ENCODE data around the gene BCL6.

DNA sequence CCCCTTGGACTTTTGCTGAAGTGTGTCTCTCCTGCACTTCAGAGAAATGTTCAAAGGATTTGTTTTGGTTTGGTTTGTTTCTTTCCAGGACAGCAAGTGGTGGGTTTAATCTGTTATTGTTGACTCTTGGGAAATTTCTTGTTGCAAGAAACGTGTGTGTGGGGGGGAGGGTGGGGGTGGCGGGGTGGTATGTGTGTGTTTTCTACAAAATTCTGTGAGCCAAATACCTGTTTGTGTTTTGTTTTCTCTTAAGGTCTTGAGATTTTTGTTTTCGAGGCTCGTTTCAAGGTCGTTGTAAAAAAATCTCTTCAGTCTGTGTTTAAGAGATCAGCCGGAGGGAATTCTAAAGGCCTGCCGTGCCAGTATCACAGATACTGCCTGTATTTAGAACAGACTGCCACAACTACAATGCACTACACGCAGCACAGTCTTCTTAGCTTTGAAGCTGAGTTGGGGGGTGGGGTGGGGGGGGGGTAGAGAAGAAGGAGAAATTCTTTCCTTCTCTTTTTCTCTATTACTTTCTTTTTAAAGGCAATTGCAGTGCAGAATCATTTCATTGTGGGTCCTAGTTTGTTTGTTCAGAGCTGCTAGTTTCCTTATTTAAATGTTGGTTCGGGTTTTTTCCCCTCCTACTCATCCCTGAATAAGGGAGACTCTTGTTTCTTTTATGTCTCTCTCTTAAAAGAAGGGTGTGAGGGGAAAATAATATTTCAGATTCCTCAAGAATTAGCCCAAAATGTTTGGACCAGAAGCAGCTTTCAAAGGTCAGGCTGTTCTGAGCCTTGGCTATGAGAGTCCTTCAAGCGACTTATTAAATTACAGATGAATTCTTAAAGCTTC lies 1.4 kb upstream of the BCL6 start:
- TF ChIP-seq CTCF (IDR thresholded peaks at IDR 0.05; ENCODE audit: extremely low read depth in 1 of 2, insufficient read depth in 1 of 2, low read depth in 1 of 2, low read length in 2 of 2), result no peak
- no peak for TF ChIP-seq POLR2AphosphoS5 (IDR thresholded peaks at IDR 0.05; ENCODE audit: insufficient read depth, low read depth, low read length)
- no peak for TF ChIP-seq EZH2 (IDR thresholded peaks at IDR 0.05; ENCODE audit: borderline replicate concordance, low read depth, low read length, severe bottlenecking)
- TF ChIP-seq POLR2A (IDR thresholded peaks at IDR 0.05; ENCODE audit: low read depth, low read length), result no peak
- TF ChIP-seq, protein P1, sequence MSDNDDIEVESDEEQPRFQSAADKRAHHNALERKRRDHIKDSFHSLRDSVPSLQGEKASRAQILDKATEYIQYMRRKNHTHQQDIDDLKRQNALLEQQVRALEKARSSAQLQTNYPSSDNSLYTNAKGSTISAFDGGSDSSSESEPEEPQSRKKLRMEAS (IDR thresholded peaks at IDR 0.05; ENCODE audit: insufficient read depth, insufficient read length), result no peak
- no peak for TF ChIP-seq MYC (IDR thresholded peaks at IDR 0.05; ENCODE audit: low read depth, low read length)
- no peak for TF ChIP-seq GATA2 (IDR thresholded peaks at IDR 0.05; ENCODE audit: insufficient read depth, insufficient read length, low read depth, low read length)
- no peak for TF ChIP-seq FOS (IDR thresholded peaks at IDR 0.05; ENCODE audit: borderline replicate concordance, insufficient read depth, low read length)

Data from endothelial cell of umbilical vein (primary cell).